HEK293T (cell line): ENCODE measurements around the gene ATP9A.

ENCODE experiments used
- FOXK2 ChIP-seq: fragments of 450-650 bp; IDR thresholded peaks from 2 replicates; pipeline ENCODE4 v1.6.1; 2016; ENCODE audit warnings: mild to moderate bottlenecking
- FOXM1 ChIP-seq: fragments of 450-650 bp; IDR thresholded peaks from 2 replicates; pipeline ENCODE4 v1.6.1; 2017; ENCODE audit warnings: mild to moderate bottlenecking, borderline replicate concordance

DNA sequence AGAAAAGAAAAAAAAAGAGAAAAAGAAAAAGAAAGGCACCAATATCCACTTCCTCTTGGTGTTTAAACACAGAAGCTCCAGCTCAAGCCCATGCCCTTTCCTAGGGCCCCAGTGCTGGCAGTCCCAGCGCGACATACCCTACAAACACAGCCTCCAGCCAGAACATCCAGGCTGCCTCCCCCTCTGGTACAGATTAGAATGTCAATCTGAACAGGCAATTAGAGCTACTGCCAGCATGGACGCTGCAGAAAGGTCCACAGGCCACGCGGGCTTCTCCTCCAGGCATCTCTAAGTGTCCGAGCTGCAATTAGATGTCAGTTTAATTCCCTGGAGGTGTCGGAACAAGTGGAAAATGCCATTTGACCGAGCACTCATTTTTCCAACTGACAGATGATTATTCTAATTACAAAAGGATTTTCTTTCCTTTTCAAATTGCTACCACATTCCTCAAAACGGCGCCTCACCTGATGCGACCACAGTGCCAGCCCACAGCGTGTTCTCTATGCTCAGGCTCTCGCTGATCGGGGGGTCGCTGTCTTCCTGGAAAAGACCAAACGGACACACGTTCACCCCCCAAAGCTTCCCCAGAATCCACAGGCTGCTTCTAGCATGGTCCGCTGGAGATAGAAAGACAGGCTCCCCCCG lies 79.5 kb downstream of the ATP9A start:
- TF ChIP-seq FOXK2 (no peak), FOXM1 (no peak)
